ENCODE results near the gene CROCC2.

CROCC2 gene

GRCh38 chr2:241037498-241037897, 131.4 kb downstream of the CROCC2 start:
- no peak for TF ChIP-seq CTCF (IDR thresholded peaks at IDR 0.05; ENCODE audit: borderline replicate concordance, control extremely low read depth, extremely low read depth, insufficient read depth, missing control alignments)
- in situ Hi-C loops (cut with MboI; ENCODE audit: low sequenced_read_pairs, unreplicated experiment), result no loop called here
- DNase-seq (ENCODE audit: low spot score), result no peak

- DNase-seq (ENCODE audit: low spot score), result no peak
- TF ChIP-seq CTCF (IDR thresholded peaks at IDR 0.05; ENCODE audit: borderline replicate concordance, control extremely low read depth, extremely low read depth, insufficient read depth, missing control alignments), result no peak
- in situ Hi-C loops (cut with MboI; ENCODE audit: low sequenced_read_pairs, unreplicated experiment), result no loop called here
These were observed 132.4 kb downstream of the CROCC2 start for GRCh38 chr2:241038374-241039180.

- no peak for DNase-seq (ENCODE audit: low spot score)
- in situ Hi-C loops (cut with MboI; ENCODE audit: low sequenced_read_pairs, unreplicated experiment), result no loop called here
- no peak for TF ChIP-seq CTCF (IDR thresholded peaks at IDR 0.05; ENCODE audit: borderline replicate concordance, control extremely low read depth, extremely low read depth, insufficient read depth, missing control alignments)
These were observed 133.3 kb downstream of the CROCC2 start for GRCh38 chr2:241039416-241039815.

GRCh38 chr2:241040081-241040803, 134.1 kb downstream of the CROCC2 start:
- in situ Hi-C loops (cut with MboI; ENCODE audit: low sequenced_read_pairs, unreplicated experiment), result no loop called here
- no peak for TF ChIP-seq CTCF (IDR thresholded peaks at IDR 0.05; ENCODE audit: borderline replicate concordance, control extremely low read depth, extremely low read depth, insufficient read depth, missing control alignments)
- no peak for DNase-seq (ENCODE audit: low spot score)

- no peak for TF ChIP-seq CTCF (IDR thresholded peaks at IDR 0.05; ENCODE audit: borderline replicate concordance, control extremely low read depth, extremely low read depth, insufficient read depth, missing control alignments)
- peak; percentile 75 for DNase-seq (ENCODE audit: low spot score)
- in situ Hi-C loops (cut with MboI; ENCODE audit: low sequenced_read_pairs, unreplicated experiment), result no loop called here
These were observed 135.5 kb downstream of the CROCC2 start for GRCh38 chr2:241041589-241042158.
